Measurements from ENCODE around the gene KNL1. TPM values are rescaled to one million over a fixed set of nuclear protein-coding genes. Genes with fewer than 3 reads are reported as not detected.

Gene KNL1
- total and polyA plus RNA-seq, 7 donors: under 0.01 to 5.9 (median 0.57) TPM; not detected in 1

- Histone ChIP-seq H3K4me1 (no peaks in the 10 kb centered on the region), H3K36me3 (peaks cover 0 to 64% (median 4%) of the 10 kb centered on the region in 4 donors), H3K4me3 (no peak overlapping the region), H3K27me3 (no peaks in the 10 kb centered on the region), H3K27ac (no peak overlapping the region), H3K9me3 (no peaks in the 10 kb centered on the region)
- TF ChIP-seq CTCF (IDR thresholded peaks at IDR 0.05) (no peak), POLR2A (IDR thresholded peaks at IDR 0.05) (no peak), POLR2AphosphoS5 (IDR thresholded peaks at IDR 0.05) (no peak), EP300 (IDR thresholded peaks at IDR 0.05) (no peak)
- DNase-seq: no peak
- intact Hi-C loops (cut with DNase I): no loop called here
- 74 to 84% methylated on average over 9 of the region's 9 CpGs for WGBS, 2 donors
Observed at GRCh38 chr15:40549894-40550293, 44.2 kb upstream of the KNL1 start.

DNA sequence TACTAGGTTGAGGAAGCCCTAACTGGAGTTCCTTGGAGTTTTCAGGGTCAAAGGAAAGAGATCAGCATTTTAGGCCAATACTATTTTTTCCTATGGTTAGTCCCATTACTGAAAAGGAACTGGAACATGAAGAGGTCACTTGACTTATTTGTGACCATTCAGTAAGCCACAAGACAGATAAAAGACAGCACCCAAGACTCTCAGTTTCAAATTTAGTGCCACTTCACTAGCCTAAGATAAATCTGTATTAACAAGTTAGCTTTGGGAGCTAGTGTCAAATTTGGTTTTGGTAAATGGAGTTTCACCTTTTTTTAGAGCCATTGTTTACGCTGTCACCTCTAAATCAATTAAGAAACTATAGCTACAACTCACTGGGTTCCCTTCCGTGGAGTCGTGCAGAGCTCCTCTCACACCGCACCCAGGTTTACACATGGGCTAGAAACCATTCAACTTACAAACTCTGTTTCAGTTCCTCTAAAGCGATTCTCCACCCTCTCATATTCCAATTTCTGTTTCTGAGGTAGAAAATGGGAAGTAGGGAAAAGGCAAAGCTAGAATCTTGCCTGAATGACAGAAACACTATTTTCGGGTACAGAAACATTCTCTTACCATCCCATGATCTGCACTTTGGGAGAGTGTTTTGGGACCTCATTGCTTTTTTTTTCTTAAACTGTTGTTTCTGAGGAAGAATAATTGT lies 43.6 kb upstream of the KNL1 start:
- Histone ChIP-seq H3K4me1 (no peaks in the 10 kb centered on the region), H3K36me3 (peaks cover 0 to 70% (median 4%) of the 10 kb centered on the region in 4 donors), H3K27me3 (no peaks in the 10 kb centered on the region), H3K9me3 (no peaks in the 10 kb centered on the region), H3K27ac (no peak overlapping the region), H3K4me3 (no peak overlapping the region)
- intact Hi-C loops (cut with DNase I): no loop called here
- DNase-seq: no peak
- TF ChIP-seq POLR2AphosphoS5 (IDR thresholded peaks at IDR 0.05) (no peak), EP300 (IDR thresholded peaks at IDR 0.05) (no peak), POLR2A (IDR thresholded peaks at IDR 0.05) (no peak), CTCF (IDR thresholded peaks at IDR 0.05) (no peak)
- 69 to 80% methylated on average over 6 of the region's 6 CpGs for WGBS, 2 donors

GRCh38 chr15:40554161-40554525 lies 39.9 kb upstream of the KNL1 start:
- no peak for DNase-seq
- no peak for TF ChIP-seq POLR2AphosphoS5 (IDR thresholded peaks at IDR 0.05)
- TF ChIP-seq CTCF (IDR thresholded peaks at IDR 0.05): no peak
- no peak for TF ChIP-seq POLR2A (IDR thresholded peaks at IDR 0.05)
- no peak for TF ChIP-seq EP300 (IDR thresholded peaks at IDR 0.05)
- Histone ChIP-seq H3K4me3 (no peak overlapping the region), H3K9me3 (no peaks in the 10 kb centered on the region), H3K4me1 (no peaks in the 10 kb centered on the region), H3K36me3 (peaks cover 0 to 73% (median 12%) of the 10 kb centered on the region in 4 donors), H3K27me3 (no peaks in the 10 kb centered on the region), H3K27ac (no peak overlapping the region)
- intact Hi-C loops (cut with DNase I): no loop called here
- 88 to 93% methylated on average over 4 of the region's 4 CpGs for WGBS, 2 donors

DNA sequence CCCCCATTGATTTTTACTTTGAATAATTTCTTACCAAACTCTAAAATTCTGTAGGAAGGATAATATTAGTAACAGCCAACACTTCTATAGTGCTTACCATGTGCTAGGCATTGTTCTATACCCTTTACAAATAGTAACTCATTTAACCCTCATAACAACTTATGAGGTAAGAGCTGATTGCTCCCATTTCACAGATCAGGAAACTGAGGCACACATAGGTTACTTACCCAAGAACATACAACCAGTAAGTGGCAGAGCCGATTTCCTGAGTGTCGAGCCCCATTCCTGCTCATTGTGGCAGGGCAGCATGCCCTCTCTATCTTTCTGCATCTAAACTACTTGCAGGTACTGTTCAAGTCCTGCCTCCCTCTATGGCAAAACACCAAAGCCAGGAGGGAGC lies 38.2 kb upstream of the KNL1 start:
- TF ChIP-seq EP300 (IDR thresholded peaks at IDR 0.05): no peak
- TF ChIP-seq POLR2AphosphoS5 (IDR thresholded peaks at IDR 0.05): no peak
- no peak for TF ChIP-seq POLR2A (IDR thresholded peaks at IDR 0.05)
- TF ChIP-seq CTCF (IDR thresholded peaks at IDR 0.05): no peak
- intact Hi-C loops (cut with DNase I): no loop called here
- Histone ChIP-seq H3K27me3 (no peaks in the 10 kb centered on the region), H3K27ac (no peak overlapping the region), H3K4me1 (peaks cover 0 to 4% (median 0%) of the 10 kb centered on the region in 4 donors), H3K4me3 (no peak overlapping the region), H3K9me3 (no peaks in the 10 kb centered on the region), H3K36me3 (peaks cover 0 to 60% (median 12%) of the 10 kb centered on the region in 4 donors)
- DNase-seq: no peak
- 97 to 99% methylated on average over 2 of the region's 2 CpGs for WGBS, 2 donors
